Osteocyte (in vitro differentiated cells): ENCODE data around the gene EXOC3L1. TPM values are rescaled to one million over a fixed set of nuclear protein-coding genes. Genes with fewer than 3 reads are reported as not detected.

ENCODE experiments used
- DNase-seq: peaks from one replicate; pipeline ENCODE4 v3.0.0; 2021; ENCODE audit warnings: mixed read lengths; ENCODE audit not compliant: unreplicated experiment; ENCODE audit errors: extremely low spot score
- H3K27ac Mint-ChIP-seq: one replicate; pipeline ENCODE4 v1.8.0; 2021; ENCODE audit warnings: mild to moderate bottlenecking, mixed read lengths; ENCODE audit not compliant: unreplicated experiment
- H3K27me3 Mint-ChIP-seq: one replicate; pipeline ENCODE4 v1.8.0; 2021; ENCODE audit warnings: mixed read lengths; ENCODE audit not compliant: unreplicated experiment
- H3K36me3 Mint-ChIP-seq: one replicate; pipeline ENCODE4 v1.8.0; 2021; ENCODE audit warnings: mixed read lengths; ENCODE audit not compliant: unreplicated experiment
- H3K4me1 Mint-ChIP-seq: one replicate; pipeline ENCODE4 v1.8.0; 2021; ENCODE audit warnings: mixed read lengths; ENCODE audit not compliant: unreplicated experiment
- H3K4me3 Mint-ChIP-seq: one replicate; pipeline ENCODE4 v1.8.0; 2021; ENCODE audit warnings: mild to moderate bottlenecking, moderate library complexity, mixed read lengths; ENCODE audit not compliant: unreplicated experiment
- H3K9me3 Mint-ChIP-seq: one replicate; pipeline ENCODE4 v1.8.0; 2021; ENCODE audit warnings: mixed read lengths; ENCODE audit not compliant: unreplicated experiment
- total RNA-seq: library from RNA; stranded (reverse); gene quantifications from 2 replicates; pipeline ENCODE4 v1.2.1, GENCODE V29; 2021
- TF ChIP-seq, protein P1 (sequence below): fragments of 200-600 bp; sonication (generic); IDR thresholded peaks from 2 replicates; pipeline ENCODE4 v1.5.0; 2021; ENCODE audit warnings: antibody characterized with exemption, mild to moderate bottlenecking, moderate library complexity

Gene EXOC3L1
- total RNA-seq, 1 donor from 2014 or later, result not detected

DNA sequence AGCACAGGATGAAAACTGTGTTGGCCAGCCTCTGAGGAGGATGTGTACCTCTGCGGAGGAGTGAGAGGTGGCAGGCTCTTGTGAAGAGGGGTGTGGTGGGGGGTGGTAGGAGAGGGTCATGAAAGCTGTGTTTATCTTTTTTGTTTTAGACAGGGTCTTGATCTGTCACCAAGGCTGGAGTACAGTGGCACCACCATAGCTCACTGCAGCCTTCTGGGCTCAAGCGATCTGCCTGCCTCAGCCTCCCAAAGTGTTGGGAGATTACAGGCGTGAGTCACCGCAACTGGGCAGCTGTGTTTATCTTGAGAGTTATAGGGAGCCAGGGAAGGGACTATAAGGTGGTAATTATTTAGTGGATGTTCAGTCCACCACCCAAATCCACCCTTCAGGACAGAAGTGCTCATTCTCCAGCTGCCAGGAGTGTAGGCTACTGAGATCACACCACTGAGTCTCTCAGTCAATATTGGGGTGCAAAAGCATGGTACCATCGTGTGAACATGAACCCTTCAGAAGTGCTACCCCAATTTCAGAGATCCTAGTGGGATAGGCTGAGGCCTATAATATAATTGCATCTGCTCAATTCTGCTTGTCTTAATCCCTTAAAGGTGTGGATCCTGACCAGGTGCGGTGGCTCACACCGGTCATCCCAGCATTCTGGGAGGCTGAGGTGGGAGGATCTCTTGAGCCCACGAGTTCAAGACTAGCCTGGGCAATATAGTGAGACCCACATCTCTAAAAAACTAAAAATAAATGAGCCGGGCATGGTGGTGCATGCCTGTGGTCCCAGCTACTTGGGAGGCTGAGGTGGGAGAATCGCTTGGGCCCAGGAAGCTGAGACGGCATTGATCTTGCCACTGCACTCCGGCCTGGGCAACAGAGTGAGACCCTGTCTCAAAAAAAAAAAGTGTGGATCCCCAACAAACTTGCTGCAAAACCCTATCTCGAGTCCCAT lies 788 bp upstream of the EXOC3L1 start:
- H3K27ac Mint-ChIP-seq, result no peak overlapping the region
- TF ChIP-seq, protein P1, sequence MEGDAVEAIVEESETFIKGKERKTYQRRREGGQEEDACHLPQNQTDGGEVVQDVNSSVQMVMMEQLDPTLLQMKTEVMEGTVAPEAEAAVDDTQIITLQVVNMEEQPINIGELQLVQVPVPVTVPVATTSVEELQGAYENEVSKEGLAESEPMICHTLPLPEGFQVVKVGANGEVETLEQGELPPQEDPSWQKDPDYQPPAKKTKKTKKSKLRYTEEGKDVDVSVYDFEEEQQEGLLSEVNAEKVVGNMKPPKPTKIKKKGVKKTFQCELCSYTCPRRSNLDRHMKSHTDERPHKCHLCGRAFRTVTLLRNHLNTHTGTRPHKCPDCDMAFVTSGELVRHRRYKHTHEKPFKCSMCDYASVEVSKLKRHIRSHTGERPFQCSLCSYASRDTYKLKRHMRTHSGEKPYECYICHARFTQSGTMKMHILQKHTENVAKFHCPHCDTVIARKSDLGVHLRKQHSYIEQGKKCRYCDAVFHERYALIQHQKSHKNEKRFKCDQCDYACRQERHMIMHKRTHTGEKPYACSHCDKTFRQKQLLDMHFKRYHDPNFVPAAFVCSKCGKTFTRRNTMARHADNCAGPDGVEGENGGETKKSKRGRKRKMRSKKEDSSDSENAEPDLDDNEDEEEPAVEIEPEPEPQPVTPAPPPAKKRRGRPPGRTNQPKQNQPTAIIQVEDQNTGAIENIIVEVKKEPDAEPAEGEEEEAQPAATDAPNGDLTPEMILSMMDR, result no peak
- H3K27me3 Mint-ChIP-seq, result no peaks in the 10 kb centered on the region
- peaks cover 27% of the 10 kb centered on the region for H3K4me1 Mint-ChIP-seq
- H3K4me3 Mint-ChIP-seq, result peak overlapping the region; percentile 34
- H3K9me3 Mint-ChIP-seq, result no peaks in the 10 kb centered on the region
- DNase-seq, result no peak
- H3K36me3 Mint-ChIP-seq, result peaks cover 6% of the 10 kb centered on the region

DNA sequence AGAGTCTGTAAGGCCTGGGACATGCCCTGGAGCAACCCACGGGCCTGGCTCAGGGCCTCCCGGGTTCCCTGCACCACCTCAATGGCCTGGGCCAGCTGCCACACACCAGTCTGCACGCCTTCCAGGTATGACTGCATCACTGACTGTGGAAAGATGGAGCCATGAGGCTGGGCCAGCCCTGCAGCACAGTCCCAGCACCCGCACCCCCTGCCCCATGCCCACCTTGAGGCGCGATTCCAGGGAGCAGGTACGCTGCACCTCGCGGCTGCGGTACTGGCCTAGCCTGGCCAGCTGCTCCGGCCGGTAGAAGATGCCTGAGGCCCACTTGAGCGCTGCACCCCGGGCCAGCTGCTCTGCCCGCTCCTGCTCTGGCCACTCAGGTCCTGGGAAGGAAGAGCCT lies 1.1 kb downstream of the EXOC3L1 start:
- Mint-ChIP-seq H3K36me3 (no peaks in the 10 kb centered on the region), H3K4me3 (no peak overlapping the region), H3K9me3 (no peaks in the 10 kb centered on the region), H3K27ac (no peak overlapping the region), H3K4me1 (peaks cover 33% of the 10 kb centered on the region), H3K27me3 (no peaks in the 10 kb centered on the region)
- no peak for DNase-seq
- TF ChIP-seq, protein P1, result no peak

DNA sequence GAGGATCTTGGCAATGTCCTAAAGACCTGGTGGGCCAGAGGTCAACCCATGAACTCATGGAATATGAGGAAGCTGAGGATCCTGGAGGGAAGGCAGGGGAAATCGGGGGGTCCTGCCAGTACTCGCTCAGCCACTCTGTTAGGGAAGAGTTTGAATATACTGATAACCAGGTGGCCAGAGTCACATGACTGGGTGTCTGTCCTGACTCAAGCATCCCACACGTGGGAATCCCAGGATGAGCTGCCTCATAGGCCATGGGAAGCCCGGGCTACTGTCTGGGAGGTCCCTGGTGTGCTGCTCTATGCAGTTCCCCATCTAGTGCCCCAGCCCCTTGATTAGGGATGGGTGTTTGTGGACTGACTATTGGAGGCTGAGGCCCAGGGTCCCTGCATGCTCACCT lies 1.6 kb downstream of the EXOC3L1 start:
- Mint-ChIP-seq H3K27me3 (no peaks in the 10 kb centered on the region), H3K9me3 (no peaks in the 10 kb centered on the region), H3K4me3 (no peak overlapping the region), H3K4me1 (peaks cover 28% of the 10 kb centered on the region), H3K36me3 (no peaks in the 10 kb centered on the region), H3K27ac (no peak overlapping the region)
- TF ChIP-seq, protein P1, result no peak
- DNase-seq, result no peak

DNA sequence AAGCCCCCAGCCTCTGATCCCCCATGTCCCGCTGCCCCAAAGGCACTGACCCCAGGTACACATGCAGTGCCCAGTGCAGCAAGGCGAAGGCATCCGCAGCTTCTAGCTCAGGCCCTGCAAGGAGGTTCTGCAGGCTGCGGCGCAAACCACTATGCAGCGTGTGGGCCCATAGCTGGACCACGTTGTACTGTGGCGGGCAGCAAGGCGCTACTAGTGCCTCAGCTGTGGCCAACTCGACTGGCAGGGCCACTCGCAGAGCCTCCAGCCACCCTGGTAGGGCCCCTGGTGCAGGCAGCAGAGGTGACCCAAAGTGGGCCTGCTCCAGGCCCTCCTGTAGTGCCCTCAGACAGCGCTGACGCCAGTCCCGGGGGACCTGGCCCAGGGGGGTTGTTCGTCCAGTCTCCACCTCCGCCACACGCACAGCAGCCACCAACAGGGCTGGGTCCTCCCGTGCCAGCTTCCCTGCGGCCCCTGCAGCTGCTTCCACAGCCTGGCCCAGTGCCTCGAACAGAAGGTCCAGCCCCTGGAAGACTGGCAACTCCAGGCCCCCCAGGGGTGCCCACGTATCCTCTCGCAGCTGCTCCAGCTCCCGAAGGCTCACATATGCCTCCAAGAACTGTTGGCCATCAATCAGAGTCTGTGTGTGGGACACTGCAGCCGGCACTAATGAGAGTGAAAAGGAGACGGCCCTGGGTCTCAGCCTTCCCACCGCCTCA lies 2.6 kb downstream of the EXOC3L1 start:
- no peaks in the 10 kb centered on the region for H3K36me3 Mint-ChIP-seq
- peaks cover 18% of the 10 kb centered on the region for H3K4me1 Mint-ChIP-seq
- H3K9me3 Mint-ChIP-seq, result no peaks in the 10 kb centered on the region
- no peak overlapping the region for H3K4me3 Mint-ChIP-seq
- no peak for DNase-seq
- no peaks in the 10 kb centered on the region for H3K27me3 Mint-ChIP-seq
- TF ChIP-seq, protein P1, result no peak
- H3K27ac Mint-ChIP-seq, result no peak overlapping the region

DNA sequence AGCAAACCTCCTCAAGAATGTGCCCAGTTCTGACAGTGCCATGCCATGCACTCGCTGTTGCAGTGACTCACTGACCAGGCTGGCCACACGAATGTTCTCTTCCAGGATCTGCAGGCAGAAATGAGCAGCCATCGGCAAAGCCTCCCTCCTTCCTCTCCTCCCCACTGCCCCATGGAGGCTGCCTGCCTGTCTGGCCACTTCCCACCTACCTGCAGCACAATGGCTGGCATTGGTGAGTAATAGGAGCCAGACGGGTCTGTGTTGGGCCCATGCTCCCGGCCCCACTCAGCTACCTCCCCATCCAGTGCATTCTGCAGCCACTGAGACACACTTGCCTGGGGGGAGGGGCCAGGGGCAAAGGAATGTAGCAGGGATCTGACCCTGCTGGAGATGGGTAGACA lies 3.4 kb downstream of the EXOC3L1 start:
- Mint-ChIP-seq H3K27me3 (no peaks in the 10 kb centered on the region), H3K36me3 (no peaks in the 10 kb centered on the region), H3K4me1 (peaks cover 14% of the 10 kb centered on the region), H3K9me3 (no peaks in the 10 kb centered on the region), H3K27ac (no peak overlapping the region), H3K4me3 (no peak overlapping the region)
- DNase-seq, result no peak
- TF ChIP-seq, protein P1, result no peak
